ENCODE measurements around the gene CA7.
"Not testable (repeated sequence)": the region's sequence is repeated elsewhere in the genome, so short reads cannot be mapped to it uniquely, and the experiment has no call there.

The CA7 gene

DNA sequence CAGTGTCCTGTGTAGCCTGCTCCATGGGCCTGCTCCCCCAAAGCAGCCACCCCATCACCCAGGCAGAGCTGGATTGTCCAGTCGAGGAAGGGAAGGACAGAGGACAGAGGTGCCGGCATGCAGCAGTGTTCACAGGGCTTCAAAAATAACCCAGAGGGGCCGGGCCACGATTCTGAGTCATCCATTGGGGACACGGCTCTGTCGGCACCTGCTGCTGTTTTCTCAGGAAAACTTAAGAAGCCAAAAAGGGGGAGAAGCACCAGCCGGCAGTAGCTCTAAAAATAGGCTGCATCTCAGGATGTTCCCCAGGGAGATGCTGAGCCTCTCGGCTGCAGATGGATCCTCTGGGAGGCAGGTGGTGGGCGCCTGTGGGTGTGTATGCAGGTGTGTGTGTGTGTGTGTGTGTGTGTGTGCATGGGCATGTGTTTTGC is 1.6 kb downstream of the CA7 start:
- in situ Hi-C loops (cut with HindIII; ENCODE audit: low sequenced_read_pairs): no loop called here

DNA sequence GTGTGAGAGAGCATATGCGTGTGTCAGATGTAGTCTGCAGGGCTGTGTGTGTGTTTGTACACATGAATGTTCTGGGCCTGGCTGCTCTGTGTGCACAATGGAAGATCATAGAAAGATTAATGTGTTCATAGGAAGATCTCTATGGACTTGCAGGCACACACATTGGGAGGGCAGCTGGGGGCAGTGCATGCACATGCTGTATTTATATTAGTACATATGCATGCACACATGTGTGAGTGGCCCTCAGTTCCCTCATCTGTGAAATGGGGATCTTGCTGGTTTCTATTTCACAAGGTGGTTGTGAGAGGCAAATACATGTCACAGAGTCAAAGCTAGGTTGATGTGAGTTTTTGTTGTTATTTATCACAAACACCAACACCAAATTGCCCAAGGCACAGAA is 2.1 kb downstream of the CA7 start:
- in situ Hi-C loops (cut with HindIII; ENCODE audit: low sequenced_read_pairs): no loop called here

GRCh38 chr16:66846831-66847230 is 2.6 kb downstream of the CA7 start:
- in situ Hi-C loops (cut with HindIII; ENCODE audit: low sequenced_read_pairs): no loop called here

DNA sequence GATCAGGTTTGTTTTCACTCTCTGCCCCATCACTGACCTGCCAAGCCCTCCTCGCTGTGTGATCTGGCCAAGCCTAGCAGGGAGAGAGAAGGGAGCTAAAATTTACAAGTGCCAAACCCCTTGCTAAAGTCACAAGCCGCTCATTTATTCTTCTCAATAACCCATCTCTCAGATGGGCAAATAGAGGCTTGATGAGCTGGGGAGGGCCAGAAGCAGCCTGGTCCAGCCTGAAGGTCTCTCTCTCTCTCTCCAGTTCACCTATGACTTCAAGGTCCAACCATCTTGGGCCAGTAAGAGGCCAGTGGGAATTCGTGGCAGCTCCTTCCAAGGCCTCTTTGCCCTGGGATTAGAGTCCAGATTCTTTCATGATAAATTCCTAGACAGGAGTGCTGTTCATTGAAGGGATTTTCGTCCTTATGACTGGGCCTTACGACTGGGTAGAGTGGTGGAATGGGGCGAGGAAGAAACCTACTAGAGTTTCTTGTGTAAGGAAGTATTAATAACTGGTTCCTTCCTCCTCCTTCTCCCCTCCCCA is 3.4 kb downstream of the CA7 start:
- in situ Hi-C loops (cut with HindIII; ENCODE audit: low sequenced_read_pairs): no loop called here

GRCh38 chr16:66848172-66848571 is 4.0 kb downstream of the CA7 start:
- in situ Hi-C loops (cut with HindIII; ENCODE audit: low sequenced_read_pairs): no loop called here

- in situ Hi-C loops (cut with HindIII; ENCODE audit: low sequenced_read_pairs): no loop called here
Measured at GRCh38 chr16:66849021-66849420, 4.8 kb downstream of the CA7 start.

- in situ Hi-C loops (cut with HindIII; ENCODE audit: low sequenced_read_pairs): no loop called here
Measured at GRCh38 chr16:66849549-66849948, 5.3 kb downstream of the CA7 start.

- in situ Hi-C loops (cut with HindIII; ENCODE audit: low sequenced_read_pairs): no loop called here
Measured at GRCh38 chr16:66850115-66850815, 6.1 kb downstream of the CA7 start.

DNA sequence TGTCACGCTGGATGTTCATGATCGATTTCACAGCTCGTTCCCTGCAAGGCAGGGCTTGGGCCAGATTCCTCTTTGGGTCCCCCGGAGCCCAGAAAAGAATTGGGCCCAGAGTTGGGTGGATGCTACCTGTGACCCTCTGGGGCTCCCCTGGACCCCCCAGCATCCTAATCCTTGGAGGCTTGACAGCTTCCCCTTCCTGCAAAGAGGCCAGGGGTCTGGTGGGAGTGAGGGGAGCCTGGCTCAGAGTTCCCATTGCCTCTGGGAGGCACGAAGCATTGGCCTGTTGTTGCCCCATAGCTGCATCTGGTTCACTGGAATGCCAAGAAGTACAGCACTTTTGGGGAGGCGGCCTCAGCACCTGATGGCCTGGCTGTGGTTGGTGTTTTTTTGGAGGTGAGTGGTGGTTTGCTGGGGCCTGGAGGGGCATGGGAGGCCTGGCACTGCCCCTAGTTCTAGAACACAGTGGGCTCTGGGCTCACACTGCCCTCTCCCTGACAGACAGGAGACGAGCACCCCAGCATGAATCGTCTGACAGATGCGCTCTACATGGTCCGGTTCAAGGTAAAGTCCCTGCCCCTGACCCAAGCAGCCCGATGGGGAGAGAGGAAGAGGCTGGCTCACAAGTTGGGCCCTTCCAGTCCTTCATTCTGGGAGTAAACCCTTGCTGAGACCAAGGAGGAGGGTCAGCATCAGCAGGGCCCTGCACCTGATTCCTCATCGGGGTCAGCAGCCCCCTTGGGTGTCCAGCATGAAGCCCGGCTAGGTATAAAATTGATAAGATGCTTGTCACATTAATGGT is 7.2 kb downstream of the CA7 start:
- in situ Hi-C loops (cut with HindIII; ENCODE audit: low sequenced_read_pairs): no loop called here

DNA sequence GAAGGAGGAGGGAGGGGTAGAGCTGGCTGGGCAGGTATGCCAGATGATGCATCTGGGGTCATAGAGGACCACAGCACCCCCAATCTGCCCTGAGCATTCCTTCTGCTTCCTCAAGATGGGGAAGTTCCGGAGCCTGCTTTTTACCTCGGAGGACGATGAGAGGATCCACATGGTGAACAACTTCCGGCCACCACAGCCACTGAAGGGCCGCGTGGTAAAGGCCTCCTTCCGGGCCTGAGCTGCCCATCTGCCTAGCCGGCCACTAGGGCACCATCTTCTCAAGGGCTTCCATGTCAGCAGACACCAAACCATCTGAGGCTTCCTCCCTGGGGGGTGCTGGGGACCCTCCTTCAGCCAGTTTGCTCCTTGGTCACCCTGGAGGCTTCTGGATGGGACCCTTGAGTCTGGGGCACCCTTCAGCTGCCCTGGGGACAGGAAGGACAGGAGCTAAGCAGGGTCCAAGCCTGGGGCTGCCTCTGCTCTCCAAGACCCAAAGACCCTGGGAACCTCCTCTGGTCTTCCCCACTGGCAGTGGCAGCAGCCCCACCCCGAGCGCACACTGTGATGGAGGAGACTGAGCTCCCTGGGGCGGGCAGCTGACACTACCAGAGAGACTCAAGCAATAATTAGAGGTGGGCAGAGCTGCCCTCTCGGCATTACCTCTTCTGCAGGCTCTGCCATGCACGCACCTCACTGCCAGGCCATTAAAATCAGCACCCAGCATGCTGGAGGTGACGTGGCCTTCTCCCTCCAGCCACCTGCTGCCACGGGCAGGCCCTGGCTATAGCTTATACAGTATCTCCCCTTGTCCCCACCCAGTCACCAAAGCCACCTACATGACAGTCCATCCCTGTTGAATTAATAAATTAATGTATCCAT is 9.3 kb downstream of the CA7 start:
- in situ Hi-C loops (cut with HindIII; ENCODE audit: low sequenced_read_pairs): no loop called here

- in situ Hi-C loops (cut with HindIII; ENCODE audit: low sequenced_read_pairs): no loop called here
Measured at GRCh38 chr16:66856184-66856730, 12.0 kb downstream of the CA7 start.

GRCh38 chr16:66856801-66857200 is 12.6 kb downstream of the CA7 start:
- in situ Hi-C loops (cut with HindIII; ENCODE audit: low sequenced_read_pairs): no loop called here

DNA sequence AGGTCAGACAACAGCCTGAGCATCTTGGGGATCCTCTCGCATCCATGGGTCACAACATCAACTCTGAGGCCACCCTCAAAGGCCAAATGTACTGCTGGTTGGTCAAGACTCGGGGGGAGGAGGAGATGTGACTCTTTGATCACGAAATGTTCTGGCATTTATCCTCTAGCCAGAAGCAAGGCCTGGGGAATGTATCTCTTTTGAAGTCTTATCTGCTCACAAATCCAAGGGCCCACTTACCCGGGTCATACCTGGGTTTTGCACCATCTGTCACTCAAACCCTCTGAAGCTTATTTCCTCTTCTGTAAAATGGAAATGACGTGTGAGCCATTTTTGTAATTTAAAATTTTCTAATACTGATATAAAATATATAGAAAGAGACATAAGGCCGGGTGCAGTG is 13.2 kb downstream of the CA7 start:
- in situ Hi-C loops (cut with HindIII; ENCODE audit: low sequenced_read_pairs): no loop called here

DNA sequence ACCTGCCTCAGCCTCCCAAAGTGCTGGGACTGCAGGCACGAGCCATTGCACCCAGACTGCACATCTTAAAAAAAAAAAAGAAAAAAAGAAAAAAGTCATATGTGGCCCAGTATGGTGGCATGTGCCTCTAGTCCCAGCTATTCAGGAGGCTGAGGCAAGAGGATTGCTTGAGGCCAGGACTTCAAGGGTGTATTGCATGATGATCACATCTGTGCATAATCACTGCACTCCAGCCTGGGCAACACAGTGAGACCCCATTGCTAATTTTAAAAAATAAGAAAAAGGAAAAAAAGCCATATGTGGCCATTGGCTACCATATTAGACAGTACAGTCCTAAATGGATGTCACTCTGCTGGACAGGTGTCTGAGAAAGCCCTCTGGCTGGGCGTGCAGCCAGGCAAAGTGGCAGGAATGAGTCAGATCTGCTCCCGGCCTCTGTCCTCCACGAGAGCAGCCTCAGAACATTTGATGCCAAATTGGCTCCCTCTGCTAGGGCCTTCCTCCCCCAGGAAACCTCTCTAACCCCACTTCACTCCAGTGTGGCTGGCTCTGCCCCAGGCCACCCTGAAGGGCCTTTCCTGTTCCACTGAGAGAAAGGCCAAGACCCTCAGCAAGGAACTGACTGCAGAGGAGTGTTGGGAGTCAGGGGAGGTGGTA is 14.7 kb downstream of the CA7 start:
- in situ Hi-C loops (cut with HindIII; ENCODE audit: low sequenced_read_pairs): no loop called here

GRCh38 chr16:66859397-66860068 is 15.3 kb downstream of the CA7 start:
- in situ Hi-C loops (cut with HindIII; ENCODE audit: low sequenced_read_pairs): no loop called here

GRCh38 chr16:66862023-66862520 is 17.9 kb downstream of the CA7 start:
- in situ Hi-C loops (cut with HindIII; ENCODE audit: low sequenced_read_pairs): no loop called here

DNA sequence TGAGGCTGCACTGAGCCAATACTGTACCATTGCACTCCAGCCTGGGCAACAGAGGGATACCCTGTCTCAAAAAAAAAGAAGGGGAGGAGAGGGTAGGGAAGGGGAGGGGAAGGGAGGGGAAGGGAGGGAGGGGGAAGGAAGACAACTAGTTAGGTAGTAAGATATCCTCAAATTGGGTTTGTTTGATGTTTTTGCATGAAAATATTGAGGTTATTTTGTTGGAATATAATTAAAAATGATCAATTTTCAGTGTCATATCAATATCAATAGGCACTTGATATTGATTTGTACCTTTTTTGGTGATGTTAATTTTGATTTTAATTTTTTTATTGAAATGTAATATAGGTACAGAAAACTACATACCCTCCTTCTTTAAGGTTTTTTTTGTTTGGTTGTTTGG is 19.5 kb downstream of the CA7 start:
- in situ Hi-C loops (cut with HindIII; ENCODE audit: low sequenced_read_pairs): no loop called here

- in situ Hi-C loops (cut with HindIII; ENCODE audit: low sequenced_read_pairs): no loop called here
Measured at GRCh38 chr16:66869424-66869823, 25.2 kb downstream of the CA7 start.

- in situ Hi-C loops (cut with HindIII; ENCODE audit: low sequenced_read_pairs): not testable (repeated sequence)
Measured at GRCh38 chr16:66871363-66871762, 27.1 kb downstream of the CA7 start.

GRCh38 chr16:66871840-66872239 is 27.6 kb downstream of the CA7 start:
- in situ Hi-C loops (cut with HindIII; ENCODE audit: low sequenced_read_pairs): no loop called here

All from endothelial cell of hepatic sinusoid (primary cell).